T47D (cell line): ENCODE results near the gene NBPF3.
"Not testable (repeated sequence)": the region's sequence is repeated elsewhere in the genome, so short reads cannot be mapped to it uniquely, and the experiment has no call there.

Source experiments
- DNase-seq, 2 experiments: peaks; one replicate each; pipeline versions ENCODE4 v3.0.0 to v3.0.0-alpha.2; 2011 to 2012; ENCODE audit warnings: low read depth in 1 of 2, low spot score in 1 of 2
- JUND ChIP-seq: IDR thresholded peaks from 2 replicates; pipeline ENCODE4 v1.6.1; 2012; ENCODE audit warnings: low read depth
- in situ Hi-C: cut with HindIII; loops from 2 replicates; pipeline ENCODE4 v1.10.0; 2016; ENCODE audit warnings: low sequenced_read_pairs, low pct_unique_long_range_greater_than_20kb

NBPF3 gene

GRCh38 chr1:21457654-21458053 lies 17.7 kb downstream of the NBPF3 start:
- DNase-seq, result no peak
- TF ChIP-seq JUND, result no peak
- in situ Hi-C loops, result no loop called here

GRCh38 chr1:21465127-21465526 lies 25.2 kb downstream of the NBPF3 start:
- in situ Hi-C loops, DNase-seq: not testable (repeated sequence)

GRCh38 chr1:21467946-21468345 lies 28.0 kb downstream of the NBPF3 start:
- in situ Hi-C loops, result not testable (repeated sequence)
- peak in 1 of 2 experiments; percentile 58 for DNase-seq

- in situ Hi-C loops, result no loop called here
- peak in 1 of 2 experiments; percentile 54 for DNase-seq
- TF ChIP-seq JUND, result no peak
Observed at GRCh38 chr1:21468599-21468998, 28.7 kb downstream of the NBPF3 start.

GRCh38 chr1:21469581-21469980 lies 29.6 kb downstream of the NBPF3 start:
- in situ Hi-C loops, result no loop called here
- TF ChIP-seq JUND, result no peak
- DNase-seq, result no peak

- TF ChIP-seq JUND, result no peak
- no peak for DNase-seq
- in situ Hi-C loops, result no loop called here
Observed at GRCh38 chr1:21472861-21473260, 32.9 kb downstream of the NBPF3 start.

- in situ Hi-C loops, result no loop called here
- DNase-seq, result no peak
- no peak for TF ChIP-seq JUND
Observed at GRCh38 chr1:21478356-21478755, 38.4 kb downstream of the NBPF3 start.

GRCh38 chr1:21483881-21484280 lies 43.9 kb downstream of the NBPF3 start:
- DNase-seq, in situ Hi-C loops: not testable (repeated sequence)

- in situ Hi-C loops, result no loop called here
- no peak for TF ChIP-seq JUND
- no peak for DNase-seq
Observed at GRCh38 chr1:21489146-21489545, 49.2 kb downstream of the NBPF3 start.

GRCh38 chr1:21490774-21491487 lies 51.0 kb downstream of the NBPF3 start:
- DNase-seq, result peak in 1 of 2 experiments; percentile 42
- TF ChIP-seq JUND, result no peak
- in situ Hi-C loops, result no loop called here

- DNase-seq, result no peak
- in situ Hi-C loops, result no loop called here
- TF ChIP-seq JUND, result no peak
Observed at GRCh38 chr1:21491488-21492355, 51.8 kb downstream of the NBPF3 start.

GRCh38 chr1:21492356-21492625 lies 52.4 kb downstream of the NBPF3 start:
- no peak for TF ChIP-seq JUND
- no peak for DNase-seq

GRCh38 chr1:21494196-21494595 lies 54.3 kb downstream of the NBPF3 start:
- in situ Hi-C loops, result no loop called here
- DNase-seq, result no peak
- no peak for TF ChIP-seq JUND

More at GRCh38 chr1:21492356-21492625, 52.4 kb downstream of the NBPF3 start:
- in situ Hi-C loops, result no loop called here
